Measurements from ENCODE around the gene BPIFA1. TPM values are rescaled to one million over a fixed set of nuclear protein-coding genes. Genes with fewer than 3 reads are reported as not detected.

The BPIFA1 gene
- total and polyA plus RNA-seq, 2 of the 8 experiments (the other 6 are each of a cell fraction or from before 2014, with no cell fraction given), result not detected

- TF ChIP-seq RXRA (IDR thresholded peaks at IDR 0.05; ENCODE audit: insufficient read depth, low read depth, low read length), result no peak
- TF ChIP-seq ASH2L (IDR thresholded peaks at IDR 0.05; ENCODE audit: low read length), result no peak
- TF ChIP-seq USF2 (IDR thresholded peaks at IDR 0.05; ENCODE audit: low read length), result no peak
- no peak for TF ChIP-seq TBP (IDR thresholded peaks at IDR 0.05; ENCODE audit: low read depth, low read length)
- TF ChIP-seq RFX5 (IDR thresholded peaks at IDR 0.05; ENCODE audit: borderline replicate concordance, low read depth, low read length), result no peak
- no peak for TF ChIP-seq KDM4A (IDR thresholded peaks at IDR 0.05; ENCODE audit: low read depth, low read length, severe bottlenecking)
- TF ChIP-seq SUZ12 (IDR thresholded peaks at IDR 0.05; ENCODE audit: low read length), result no peak
Observed at GRCh38 chr20:33232486-33233072, 3.2 kb upstream of the BPIFA1 start (continued).
